Neuronal stem cell (in vitro differentiated cells): ENCODE measurements around the gene ACAT2.

Experiments used
- DNase-seq: peaks from one replicate; pipeline ENCODE4 v3.0.0-alpha.2; 2013; ENCODE audit warnings: low spot score
- H2AFZ ChIP-seq: one replicate; pipeline ENCODE4 v1.6.1; 2013; ENCODE audit warnings: mild to moderate bottlenecking, low read length, inconsistent platforms
- H2AK5ac ChIP-seq: 2 replicates; pipeline ENCODE4 v1.6.1; 2013; ENCODE audit warnings: low read depth, mild to moderate bottlenecking, inconsistent platforms, low read length, moderate library complexity, mixed read lengths
- H2BK120ac ChIP-seq: 2 replicates; pipeline ENCODE4 v1.6.1; 2013; ENCODE audit warnings: low read depth, mild to moderate bottlenecking, inconsistent platforms, low read length, moderate library complexity, mixed read lengths
- H2BK12ac ChIP-seq: one replicate; pipeline ENCODE4 v1.6.1; 2013; ENCODE audit warnings: low read length, inconsistent platforms
- H2BK15ac ChIP-seq: 2 replicates; pipeline ENCODE4 v1.6.1; 2013; ENCODE audit warnings: mild to moderate bottlenecking, low read length, inconsistent platforms, mixed read lengths
- H2BK5ac ChIP-seq: one replicate; pipeline ENCODE4 v1.6.1; 2013; ENCODE audit warnings: inconsistent platforms, mild to moderate bottlenecking, low read length, moderate library complexity
- H3K14ac ChIP-seq: one replicate; pipeline ENCODE4 v1.6.1; 2013; ENCODE audit warnings: low read length, inconsistent platforms
- H3K18ac ChIP-seq: 2 replicates; pipeline ENCODE4 v1.6.1; 2013; ENCODE audit warnings: low read length, inconsistent platforms
- H3K23ac ChIP-seq: 2 replicates; pipeline ENCODE4 v1.6.1; 2013; ENCODE audit warnings: low read depth, mild to moderate bottlenecking, mixed read lengths, low read length, inconsistent platforms; ENCODE audit not compliant: poor library complexity
- H3K27ac ChIP-seq: replicated peaks from 3 replicates; pipeline ENCODE4 v1.5.1; 2013; ENCODE audit warnings: low read length, inconsistent platforms
- H3K27me3 ChIP-seq, 3 experiments: 2 replicates each; pipeline ENCODE4 v1.6.1; 2013; ENCODE audit warnings: low read length in 3 of 3, mild to moderate bottlenecking in 2 of 3, inconsistent platforms in 1 of 3, low read depth in 1 of 3, mixed read lengths in 1 of 3, moderate library complexity in 1 of 3; ENCODE audit not compliant: control insufficient read depth in 3 of 3, insufficient read depth in 3 of 3
- H3K36me3 ChIP-seq, 2 donors: replicated peaks in 1 of 2; 2 replicates each; pipeline ENCODE4 v1.6.1; 2013; ENCODE audit warnings: low read length in 2 of 2; ENCODE audit not compliant: control insufficient read depth in 2 of 2, insufficient read depth in 2 of 2
- H3K4ac ChIP-seq: 2 replicates; pipeline ENCODE4 v1.6.1; 2013; ENCODE audit warnings: inconsistent platforms, mild to moderate bottlenecking, low read length, moderate library complexity
- H3K4me1 ChIP-seq, 2 donors: 1 replicate in 1 of 2; 2 replicates in 1 of 2; pipeline ENCODE4 v1.6.1; 2013; ENCODE audit warnings: low read length in 2 of 2, low read depth in 1 of 2; ENCODE audit not compliant: control insufficient read depth in 2 of 2, insufficient read depth in 1 of 2
- H3K4me2 ChIP-seq: one replicate; pipeline ENCODE4 v1.6.1; 2013; ENCODE audit warnings: mild to moderate bottlenecking, low read length, inconsistent platforms; ENCODE audit not compliant: insufficient read depth, poor library complexity, severe bottlenecking
- H3K4me3 ChIP-seq, 2 donors: 2 replicates each; pipeline ENCODE4 v1.5.1; 2013; ENCODE audit warnings: low read length in 2 of 2, mild to moderate bottlenecking in 2 of 2, inconsistent platforms in 1 of 2, moderate library complexity in 1 of 2
- H3K79me1 ChIP-seq: one replicate; pipeline ENCODE4 v1.6.1; 2013; ENCODE audit warnings: low read depth, mild to moderate bottlenecking, inconsistent platforms, low read length, moderate library complexity
- H3K9ac ChIP-seq: one replicate; pipeline ENCODE4 v1.6.1; 2013; ENCODE audit warnings: mild to moderate bottlenecking, low read depth, low read length, inconsistent platforms; ENCODE audit not compliant: poor library complexity
- H3K9me3 ChIP-seq, 2 donors: replicated peaks in 1 of 2; 2 replicates each; pipeline versions ENCODE3 to v1.6.1; 2013; ENCODE audit warnings: low read length in 2 of 2, mild to moderate bottlenecking in 2 of 2, inconsistent platforms in 1 of 2, low read depth in 1 of 2, mixed read lengths in 1 of 2, moderate library complexity in 1 of 2; ENCODE audit not compliant: control insufficient read depth in 2 of 2, insufficient read depth in 1 of 2
- H4K8ac ChIP-seq: one replicate; pipeline ENCODE4 v1.6.1; 2013; ENCODE audit warnings: low read depth, mild to moderate bottlenecking, inconsistent platforms, low read length, moderate library complexity
- H4K91ac ChIP-seq: one replicate; pipeline ENCODE4 v1.6.1; 2013; ENCODE audit warnings: low read length, low read depth, mild to moderate bottlenecking, inconsistent platforms; ENCODE audit not compliant: poor library complexity
- WGBS, 2 donors: extraction: QIAGEN DNeasy Blood & Tissue Kit; methylation state at CpG; one replicate each; pipeline ENCODE4 v1.1.7; 2013; ENCODE audit warnings: missing lambda C conversion rate in 2 of 2, mixed read lengths in 1 of 2; ENCODE audit not compliant: insufficient read length in 2 of 2, insufficient replicate concordance in 1 of 2; ENCODE audit errors: extremely low coverage in 2 of 2; 5-methylcytosine and 5-hydroxymethylcytosine counted together

ACAT2 gene

DNA sequence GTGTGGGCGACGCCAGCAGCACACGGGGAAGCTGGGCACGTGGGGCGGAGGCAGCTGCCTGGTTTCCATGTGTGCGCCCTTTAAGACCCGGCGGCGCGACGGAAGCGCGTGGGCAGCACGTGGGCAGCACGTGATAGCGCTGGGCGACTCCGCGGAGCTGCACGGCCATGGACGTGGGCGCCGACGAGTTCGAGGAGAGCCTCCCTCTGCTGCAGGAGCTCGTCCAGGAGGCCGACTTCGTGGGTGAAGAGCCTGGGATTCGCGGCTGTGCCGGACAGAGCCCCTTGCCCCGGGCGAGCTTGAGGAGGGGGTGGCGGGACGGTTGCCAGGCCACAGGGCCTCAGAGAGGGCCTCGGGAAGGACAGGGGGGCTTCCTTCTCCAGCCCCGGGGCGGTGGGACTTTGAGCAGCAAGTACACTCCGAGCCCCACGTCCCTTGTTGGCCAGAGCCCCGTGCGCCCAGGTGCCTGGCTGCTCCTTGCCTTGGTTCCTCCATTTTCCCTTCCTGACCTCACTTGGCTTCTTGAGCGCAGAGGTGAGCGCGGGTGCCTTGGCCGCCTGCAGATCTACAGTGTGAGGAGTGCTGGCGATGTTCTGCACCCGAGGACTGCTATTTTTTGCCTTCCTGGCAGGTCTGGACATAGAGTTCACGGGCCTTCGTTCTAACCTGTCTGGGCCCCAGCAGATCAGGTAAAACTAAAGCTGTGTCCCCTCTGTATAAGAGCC, 38.5 kb downstream of the ACAT2 start, which contains the start of gene PNLDC1:
PNLDC1 (plus strand) TSS at position 136 of the 725 bp plus-strand sequence; CDS start at position 168, 32 bp downstream.
- Histone ChIP-seq H3K4me3 (no peak within 1 kb of the TSS), H3K14ac (no peak within 1 kb of the TSS), H3K27me3 (no peaks in the 10 kb centered on the region), H3K4me1 (no peaks in the 10 kb centered on the region), H3K79me1 (peaks cover 1% of the 10 kb centered on the region), H4K91ac (no peak within 1 kb of the TSS), H2BK120ac (no peak within 1 kb of the TSS), H3K27ac (no peak within 1 kb of the TSS), H2AFZ (no peak within 1 kb of the TSS), H2BK5ac (no peak within 1 kb of the TSS), H2BK12ac (no peak within 1 kb of the TSS), H4K8ac (no peak within 1 kb of the TSS), H3K18ac (no peak within 1 kb of the TSS), H3K4me2 (no peak within 1 kb of the TSS), H3K4ac (no peak within 1 kb of the TSS), H3K9me3 (no peaks in the 10 kb centered on the region), H2BK15ac (no peak within 1 kb of the TSS), H3K36me3 (peaks cover 14 to 43% of the 10 kb centered on the region in 2 donors), H3K9ac (no peak within 1 kb of the TSS), H3K23ac (no peak within 1 kb of the TSS), H2AK5ac (no peak within 1 kb of the TSS)
- no peak for DNase-seq
- WGBS, 2 donors, result no CpG with 5 or more reads among the region's 50 CpGs

- H2BK15ac ChIP-seq, result no peak overlapping the region
- H3K27ac ChIP-seq, result no peak overlapping the region
Observed at GRCh38 chr6:159801935-159802334, 40.1 kb downstream of the ACAT2 start.

GRCh38 chr6:159804504-159804903, 42.7 kb downstream of the ACAT2 start:
- Histone ChIP-seq H3K27ac (no peak overlapping the region), H3K4ac (no peak overlapping the region), H3K36me3 (peaks cover 0 to 5% of the 10 kb centered on the region in 2 donors), H2AFZ (no peak overlapping the region), H3K4me2 (no peak overlapping the region), H3K9ac (no peak overlapping the region), H2BK15ac (no peak overlapping the region), H3K18ac (no peak overlapping the region), H2BK5ac (peak overlapping the region; percentile 89), H3K23ac (no peak overlapping the region), H4K8ac (no peak overlapping the region), H3K14ac (no peak overlapping the region), H3K9me3 (no peaks in the 10 kb centered on the region), H2BK120ac (no peak overlapping the region), H2BK12ac (no peak overlapping the region), H3K4me3 (no peak overlapping the region), H2AK5ac (no peak overlapping the region), H4K91ac (no peak overlapping the region), H3K4me1 (no peaks in the 10 kb centered on the region), H3K27me3 (no peaks in the 10 kb centered on the region), H3K79me1 (no peaks in the 10 kb centered on the region)
- WGBS, 2 donors, result no CpG with 5 or more reads among the region's 10 CpGs
- no peak for DNase-seq

More at GRCh38 chr6:159801935-159802334, 40.1 kb downstream of the ACAT2 start:
- Histone ChIP-seq H2BK120ac (no peak overlapping the region), H3K36me3 (peaks cover 10 to 30% of the 10 kb centered on the region in 2 donors), H3K79me1 (no peaks in the 10 kb centered on the region), H2AFZ (no peak overlapping the region), H2BK12ac (no peak overlapping the region), H3K9me3 (no peaks in the 10 kb centered on the region), H3K4me2 (no peak overlapping the region), H3K23ac (no peak overlapping the region), H3K18ac (no peak overlapping the region), H3K4me3 (no peak overlapping the region), H3K4me1 (no peaks in the 10 kb centered on the region), H3K9ac (no peak overlapping the region), H4K8ac (no peak overlapping the region), H2AK5ac (no peak overlapping the region), H3K4ac (no peak overlapping the region), H3K27me3 (no peaks in the 10 kb centered on the region), H2BK5ac (no peak overlapping the region), H3K14ac (no peak overlapping the region), H4K91ac (no peak overlapping the region)
- DNase-seq, result no peak
- no CpG with 5 or more reads among the region's 8 CpGs for WGBS, 2 donors

- Histone ChIP-seq H4K91ac (no peak overlapping the region), H3K9ac (no peak overlapping the region), H4K8ac (no peak overlapping the region), H3K4me3 (no peak overlapping the region), H3K23ac (no peak overlapping the region), H2AK5ac (no peak overlapping the region), H2BK15ac (no peak overlapping the region), H3K27ac (no peak overlapping the region), H2BK12ac (no peak overlapping the region), H3K9me3 (no peaks in the 10 kb centered on the region), H3K79me1 (no peaks in the 10 kb centered on the region), H3K18ac (no peak overlapping the region), H2AFZ (no peak overlapping the region), H3K4ac (no peak overlapping the region), H2BK5ac (no peak overlapping the region), H2BK120ac (no peak overlapping the region), H3K36me3 (no peaks in the 10 kb centered on the region), H3K4me2 (no peak overlapping the region), H3K14ac (no peak overlapping the region), H3K27me3 (no peaks in the 10 kb centered on the region), H3K4me1 (peaks cover 0 to 2% of the 10 kb centered on the region in 2 donors)
- WGBS, 2 donors, result no CpG with 5 or more reads among the region's 6 CpGs
- DNase-seq, result no peak
Observed at GRCh38 chr6:159805440-159806020, 43.7 kb downstream of the ACAT2 start.
